HepG2 (cell line): ENCODE measurements around the gene TMUB1. TPM values are rescaled to one million over a fixed set of nuclear protein-coding genes. Genes with fewer than 3 reads are reported as not detected.

Experiments used
- ATF4 ChIP-seq, 2 experiments: fragments of 450-650 bp in 1 of 2; sonication (generic) in 1 of 2; formaldehyde crosslinking; IDR thresholded peaks; 2 replicates each; pipeline versions ENCODE4 v1.5.0 to v1.8.0; 2020 to 2022; ENCODE audit warnings: mild to moderate bottlenecking in 1 of 2, missing genetic modification reagents in 1 of 2
- IKZF5 ChIP-seq: IDR thresholded peaks from 2 replicates; pipeline ENCODE4 v1.6.1; 2018; ENCODE audit warnings: missing genetic modification reagents, mild to moderate bottlenecking, missing compliant biosample characterization
- MAF1 ChIP-seq: sonication (generic); formaldehyde crosslinking; IDR thresholded peaks from 2 replicates; pipeline ENCODE4 v1.5.0; 2020; ENCODE audit warnings: missing genetic modification reagents, borderline replicate concordance
- MEIS2 ChIP-seq: sonication (generic); formaldehyde crosslinking; IDR thresholded peaks from 2 replicates; pipeline ENCODE4 v1.9.0; 2021; ENCODE audit warnings: mild to moderate bottlenecking, missing genetic modification reagents
- PBX2 ChIP-seq: IDR thresholded peaks from 2 replicates; pipeline ENCODE4 v1.6.1; 2016; ENCODE audit warnings: control low read depth
- POLR2AphosphoS5 ChIP-seq: IDR thresholded peaks from 2 replicates; pipeline ENCODE4 v1.6.1; 2012; ENCODE audit warnings: low read depth, low read length
- PTBP1 ChIP-seq: fragments of 200-400 bp; formaldehyde crosslinking; IDR thresholded peaks from 2 replicates; pipeline ENCODE4 v1.6.1; 2018; ENCODE audit warnings: low read length, low read depth; ENCODE audit not compliant: poor library complexity, severe bottlenecking
- RORA ChIP-seq: sonication (generic); formaldehyde crosslinking; IDR thresholded peaks from 2 replicates; pipeline ENCODE4 v1.5.0; 2020; ENCODE audit warnings: mild to moderate bottlenecking, missing genetic modification reagents, moderate library complexity
- SNAI1 ChIP-seq: sonication (generic); formaldehyde crosslinking; IDR thresholded peaks from 2 replicates; pipeline ENCODE4 v1.5.0; 2020; ENCODE audit warnings: mild to moderate bottlenecking, missing genetic modification reagents, borderline replicate concordance
- SPEN ChIP-seq: sonication (generic); formaldehyde crosslinking; IDR thresholded peaks from 2 replicates; pipeline ENCODE4 v1.5.1; 2020; ENCODE audit warnings: low read depth, mild to moderate bottlenecking, missing genetic modification reagents
- TBX2 ChIP-seq: sonication (generic); formaldehyde crosslinking; IDR thresholded peaks from 2 replicates; pipeline ENCODE4 v1.5.0; 2020; ENCODE audit warnings: missing genetic modification reagents, mild to moderate bottlenecking, borderline replicate concordance
- THAP11 ChIP-seq: IDR thresholded peaks from 2 replicates; pipeline ENCODE4 v1.6.1; 2016; ENCODE audit warnings: missing biosample characterization, missing genetic modification reagents
- ZBTB2 ChIP-seq: sonication (generic); formaldehyde crosslinking; IDR thresholded peaks from 2 replicates; pipeline ENCODE4 v1.8.0; 2022; ENCODE audit warnings: low read depth, missing genetic modification reagents
- ZFY ChIP-seq: sonication (generic); formaldehyde crosslinking; IDR thresholded peaks from 2 replicates; pipeline ENCODE4 v1.4.0; 2020; ENCODE audit warnings: missing genetic modification reagents
- ZNF20 ChIP-seq: sonication (generic); formaldehyde crosslinking; IDR thresholded peaks from 2 replicates; pipeline ENCODE4 v1.4.0; 2020; ENCODE audit warnings: mild to moderate bottlenecking, moderate library complexity, missing genetic modification reagents
- ZNF207 ChIP-seq: fragments of 450-650 bp; IDR thresholded peaks from 2 replicates; pipeline ENCODE4 v1.6.1; 2016; ENCODE audit warnings: antibody characterized with exemption, borderline replicate concordance
- ZNF280D ChIP-seq: sonication (generic); formaldehyde crosslinking; IDR thresholded peaks from 2 replicates; pipeline ENCODE4 v1.5.1; 2020; ENCODE audit warnings: mild to moderate bottlenecking, missing genetic modification reagents
- ZNF331 ChIP-seq: sonication (generic); formaldehyde crosslinking; IDR thresholded peaks from 2 replicates; pipeline ENCODE4 v1.4.0; 2020; ENCODE audit warnings: missing genetic modification reagents
- ZNF605 ChIP-seq: sonication (generic); formaldehyde crosslinking; IDR thresholded peaks from 2 replicates; pipeline ENCODE4 v1.8.0; 2022; ENCODE audit warnings: mild to moderate bottlenecking, missing genetic modification reagents
- ZNF737 ChIP-seq: sonication (generic); formaldehyde crosslinking; IDR thresholded peaks from 2 replicates; pipeline ENCODE4 v1.5.0; 2020; ENCODE audit warnings: missing genetic modification reagents, mild to moderate bottlenecking, borderline replicate concordance
- ZNF780A ChIP-seq: sonication (generic); formaldehyde crosslinking; IDR thresholded peaks from 2 replicates; pipeline ENCODE4 v1.8.0; 2022; ENCODE audit warnings: mild to moderate bottlenecking, missing genetic modification reagents, moderate library complexity
- polyA plus RNA-seq, 8 experiments: library from polyadenylated mRNA; depleted of rRNA in 3 of 8; stranded (reverse) in 7 of 8; unstranded in 1 of 8; fragments of >200 nt; fragmentation: Illumina TruSeq in 4 of 8; extraction: Trizol in 4 of 8; gene quantifications; 2 replicates each; pipeline versions ENCODE4 v1.2.1 to v1.2.3, GENCODE V29; 2011 to 2016; ENCODE audit warnings: low read depth in 4 of 8, missing spikeins in 1 of 8, mixed read lengths in 1 of 8; ENCODE audit not compliant: insufficient read depth in 1 of 8
- total RNA-seq, 5 experiments: library from RNA; depleted of rRNA; stranded (reverse); fragments of >200 nt; fragmentation: Illumina TruSeq; extraction: Trizol; gene quantifications; 2 replicates each; pipeline ENCODE4 v1.2.3, GENCODE V29; 2016; ENCODE audit warnings: low read depth in 1 of 5

Gene TMUB1
- total and polyA plus RNA-seq, 2 of the 13 experiments (the other 11 are each of a cell fraction or from before 2014, with no cell fraction given) = 44.8 to 51.6 TPM

GRCh38 chr7:151085691-151086620 is 2.7 kb upstream of the TMUB1 start, which contains the start of gene AGAP3 (continued):
- no peak for TF ChIP-seq MEIS2 (CRISPR knock-in tag)
- peak; percentile 82 for TF ChIP-seq POLR2AphosphoS5
- no peak for TF ChIP-seq ZNF207
- TF ChIP-seq THAP11 (CRISPR knock-in tag) = peak; percentile 89
- no peak for TF ChIP-seq ZNF780A (CRISPR knock-in tag)
- peak; percentile 25; the same call in 1 of the 2 replicates for TF ChIP-seq ZNF605 (CRISPR knock-in tag)
- no peak for TF ChIP-seq RORA
- no peak for TF ChIP-seq SNAI1 (CRISPR knock-in tag)
- TF ChIP-seq ZNF20 (CRISPR knock-in tag) = no peak
- TF ChIP-seq ZNF280D (CRISPR knock-in tag) = 0 out of 2 replicates have a peak, but pooled peaks have one; percentile 55
- TF ChIP-seq ZNF737 = no peak
- peak; percentile 60 for TF ChIP-seq SPEN (CRISPR knock-in tag)
- peak; percentile 78 for TF ChIP-seq ZFY
- TF ChIP-seq ZNF331 (CRISPR knock-in tag) = 0 out of 2 replicates have a peak, but pooled peaks have one; percentile 36
- TF ChIP-seq PTBP1 = no peak
- TF ChIP-seq ATF4 (CRISPR knock-in tag; IDR thresholded peaks at IDR 0.05) = no peak
- TF ChIP-seq TBX2 (CRISPR knock-in tag) = peak; percentile 69; the same call in 1 of the 2 replicates
- TF ChIP-seq ZBTB2 (CRISPR knock-in tag) = peak; percentile 74; the same call in 1 of the 2 replicates
- no peak for TF ChIP-seq MAF1 (CRISPR knock-in tag)
- 0 out of 2 replicates have a peak, but pooled peaks have one; percentile 51 for TF ChIP-seq IKZF5
- no peak for TF ChIP-seq PBX2 (CRISPR knock-in tag)
